HG03565 (cell line): ENCODE results near the gene PIK3CA.
"Not testable (repeated sequence)": the region's sequence is repeated elsewhere in the genome, so short reads cannot be mapped to it uniquely, and the experiment has no call there.

ENCODE experiments used
- ATAC-seq: cut with Tn5 transposase; IDR thresholded peaks from one replicate; pipeline ENCODE4 v1.9.1; 2021; ENCODE audit warnings: mild to moderate bottlenecking, moderate library complexity; ENCODE audit not compliant: unreplicated experiment

PIK3CA gene

GRCh38 chr3:179259959-179260756 lies 112.0 kb downstream of the PIK3CA start:
- ATAC-seq: not testable (repeated sequence)

- ATAC-seq: peak; percentile 74
These were observed 113.0 kb downstream of the PIK3CA start for GRCh38 chr3:179260949-179261765.

DNA sequence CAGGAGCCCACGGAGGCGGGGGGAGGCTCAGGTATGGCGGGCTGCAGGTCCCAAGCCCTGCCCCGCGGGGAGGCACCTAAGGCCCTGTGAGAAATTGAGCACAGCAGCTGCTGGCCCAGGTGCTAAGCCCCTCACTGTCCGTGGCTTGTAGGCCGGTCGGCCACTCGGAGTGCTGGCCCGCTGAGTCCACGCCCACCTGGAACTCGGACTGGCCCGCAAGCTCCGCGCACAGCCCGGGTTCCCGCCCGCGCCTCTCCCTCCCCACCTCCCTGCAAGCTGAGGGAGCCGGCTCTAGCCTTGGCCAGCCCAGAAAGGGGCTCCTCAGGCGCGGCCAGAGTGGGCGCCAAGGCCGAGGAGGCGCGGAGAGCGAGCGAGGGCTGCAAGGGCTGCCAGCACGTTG lies 115.0 kb downstream of the PIK3CA start:
- no peak for ATAC-seq

DNA sequence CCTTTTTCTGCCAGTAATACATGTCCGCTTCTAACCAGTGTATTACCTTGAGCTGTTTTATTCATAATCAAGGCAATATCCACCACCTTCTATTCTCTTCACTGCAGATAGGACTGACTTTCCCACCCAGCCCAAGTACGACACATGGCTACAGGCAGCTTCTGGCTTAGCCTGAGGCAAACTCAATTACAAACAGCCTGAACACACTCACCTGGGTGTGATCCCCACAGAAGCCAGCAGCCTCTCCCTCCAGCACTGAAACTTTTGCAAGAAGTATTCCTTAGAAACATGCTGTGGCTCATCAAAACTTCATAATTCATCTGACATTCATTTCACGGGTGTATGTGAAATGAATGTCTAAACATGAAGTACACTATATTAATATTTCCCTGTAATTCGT lies 116.3 kb downstream of the PIK3CA start:
- ATAC-seq: no peak

GRCh38 chr3:179265092-179265491 lies 116.9 kb downstream of the PIK3CA start:
- ATAC-seq: no peak

- ATAC-seq: peak; percentile 67
These were observed 117.7 kb downstream of the PIK3CA start for GRCh38 chr3:179265875-179266274.

DNA sequence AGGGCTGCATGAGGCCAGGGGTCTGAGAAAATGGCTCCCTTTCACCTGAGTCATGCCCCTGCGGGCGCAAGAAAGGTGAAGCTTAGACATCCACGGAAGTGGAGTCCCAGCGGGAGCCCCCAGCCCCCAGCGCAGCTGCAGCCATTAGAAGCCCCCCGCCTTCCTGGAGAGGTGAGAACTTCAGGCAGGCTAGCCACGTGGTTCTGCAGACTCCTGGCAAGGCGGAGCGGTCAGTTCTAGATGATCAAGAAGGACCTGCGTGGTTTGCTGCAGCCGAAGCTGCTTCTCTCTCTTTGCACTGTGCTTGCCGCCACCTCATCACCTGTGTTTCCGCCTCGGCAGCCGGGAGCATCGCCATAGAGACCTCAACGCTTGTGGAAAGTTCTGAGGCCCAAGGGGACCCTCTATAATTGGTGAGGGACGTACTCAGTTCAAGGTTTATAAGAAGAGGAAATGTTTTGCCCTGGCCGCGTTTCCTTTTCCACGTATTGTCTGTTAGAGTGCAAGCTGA lies 118.6 kb downstream of the PIK3CA start:
- ATAC-seq: no peak

DNA sequence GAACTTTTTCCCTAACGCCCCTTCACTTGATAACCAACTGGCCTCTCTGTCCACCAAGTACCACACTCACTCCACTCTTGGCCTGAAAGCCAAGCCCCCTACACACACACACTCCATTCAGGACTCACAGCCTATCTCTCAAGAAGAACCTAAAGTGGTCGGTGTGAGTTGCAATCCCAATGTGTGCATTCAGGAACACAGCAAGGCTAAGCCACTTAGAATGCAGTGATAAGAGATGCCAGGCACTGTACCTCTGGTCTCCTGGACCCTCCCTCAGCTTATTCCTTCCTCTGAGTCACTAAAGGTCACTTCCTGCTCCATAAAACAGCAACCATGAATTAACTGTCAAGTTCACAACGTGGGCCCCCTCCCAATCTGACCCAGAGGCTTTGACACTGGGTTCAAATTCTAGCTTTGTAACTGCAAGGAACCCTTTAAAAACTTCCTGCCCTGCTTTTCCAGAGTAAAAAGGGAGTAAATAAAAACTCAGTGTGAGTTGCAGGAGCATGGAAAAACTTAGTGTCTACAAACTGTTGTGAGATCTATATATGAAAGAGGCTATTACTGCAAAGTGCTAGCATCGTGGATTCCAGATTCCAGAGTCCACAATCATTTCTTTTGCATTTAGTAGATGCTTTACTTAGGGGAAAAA lies 120.4 kb downstream of the PIK3CA start:
- ATAC-seq: no peak

DNA sequence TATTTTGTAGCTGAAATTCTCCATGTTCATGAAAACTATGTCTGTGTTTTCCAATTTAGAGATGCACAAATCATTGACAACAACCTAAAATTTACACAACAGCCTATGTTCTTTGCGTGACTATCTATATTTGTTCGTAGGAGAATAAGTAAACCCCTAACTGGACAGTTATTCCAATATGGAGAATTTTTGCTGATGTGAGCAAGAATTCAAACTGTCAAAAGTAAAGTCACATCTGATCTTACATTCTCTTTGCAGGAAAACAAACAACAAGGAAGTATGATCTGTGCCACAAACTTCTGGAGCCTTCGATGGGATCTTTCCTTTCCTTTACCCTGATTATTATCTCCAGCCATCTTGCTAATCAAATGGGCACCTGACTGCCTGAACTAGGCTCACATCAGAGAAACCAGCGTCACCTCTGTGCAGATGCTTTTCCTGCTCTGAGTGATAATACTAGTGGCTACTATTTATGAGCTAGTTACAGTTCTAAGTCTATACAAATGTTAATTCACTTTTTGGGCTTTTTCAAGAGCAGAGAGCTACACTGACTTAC lies 121.1 kb downstream of the PIK3CA start:
- no peak for ATAC-seq

DNA sequence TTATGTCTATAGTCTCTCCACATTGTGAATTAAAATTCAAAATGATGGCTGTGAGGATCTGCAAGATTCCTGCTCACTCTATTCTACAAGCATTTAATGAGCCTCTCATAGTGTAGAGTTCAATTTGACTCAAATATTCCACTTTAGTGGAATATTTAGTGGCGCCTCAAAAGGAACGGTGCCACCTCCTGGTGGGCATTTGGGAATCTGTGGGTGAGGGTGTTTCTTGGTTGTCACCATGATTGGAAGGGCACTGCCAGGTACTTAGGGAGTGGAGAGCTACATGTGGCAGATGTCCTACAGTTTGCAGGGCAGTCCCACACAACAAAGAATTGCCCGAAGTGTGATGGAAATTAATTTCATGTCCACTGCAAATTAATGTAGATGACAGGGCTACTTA lies 124.2 kb downstream of the PIK3CA start:
- ATAC-seq: no peak

DNA sequence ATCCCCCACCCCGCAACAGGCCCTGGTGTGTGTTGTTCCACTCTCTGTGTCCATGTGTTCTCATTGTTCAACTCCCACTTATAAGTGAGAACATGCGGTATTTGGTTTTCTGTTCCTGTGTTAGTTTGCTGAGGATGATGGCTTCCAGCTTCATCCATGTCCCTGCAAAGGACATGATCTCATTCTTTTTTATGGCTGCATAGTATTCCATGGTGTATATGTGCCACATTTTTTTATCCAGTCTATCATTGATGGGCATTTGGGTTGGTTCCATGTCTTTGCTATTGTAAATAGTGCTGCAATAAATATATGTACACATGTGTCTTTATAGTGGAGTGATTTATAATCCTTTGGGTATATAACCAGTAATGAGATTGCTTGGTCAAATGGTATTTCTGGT lies 126.3 kb downstream of the PIK3CA start:
- ATAC-seq: not testable (repeated sequence)

- no peak for ATAC-seq
These were observed 127.8 kb downstream of the PIK3CA start for GRCh38 chr3:179276001-179276400.

DNA sequence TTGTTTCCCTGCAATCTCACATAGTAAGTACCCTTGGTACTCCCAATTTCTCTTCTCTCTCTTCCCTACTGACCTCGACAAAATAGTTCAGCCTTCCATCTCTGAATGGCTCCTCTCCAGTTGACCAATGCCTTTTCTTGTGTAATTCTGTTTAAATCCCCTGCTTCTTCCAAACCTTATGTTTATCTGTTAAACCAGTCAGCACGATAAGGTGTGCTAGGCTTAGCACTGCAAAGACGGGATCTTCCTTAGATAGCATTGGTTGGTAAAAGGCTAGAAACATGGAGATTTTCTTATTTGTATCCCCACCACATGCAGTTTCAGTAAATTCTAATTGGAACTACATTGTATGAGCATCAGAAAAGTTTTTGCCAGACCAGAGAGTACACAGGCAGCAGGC lies 128.6 kb downstream of the PIK3CA start:
- no peak for ATAC-seq

DNA sequence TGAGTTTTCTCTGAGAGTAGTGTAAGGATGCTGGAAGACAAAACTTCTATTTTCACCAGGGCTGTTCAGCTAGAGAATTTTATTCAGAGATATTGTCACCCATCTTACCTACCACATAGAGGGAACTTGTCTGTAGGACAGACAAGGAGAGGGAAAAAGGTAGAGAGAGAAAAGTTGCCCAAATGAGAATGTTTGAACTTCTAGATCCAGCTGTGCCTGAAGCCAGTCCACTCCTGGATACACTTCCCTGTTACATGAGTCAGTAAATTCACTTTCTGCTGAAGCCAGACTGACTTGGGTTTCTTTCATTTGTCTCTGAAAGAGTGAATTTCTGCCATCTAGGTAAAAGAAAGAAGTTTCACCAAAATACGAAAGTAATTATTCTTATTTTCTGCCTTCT lies 130.0 kb downstream of the PIK3CA start:
- no peak for ATAC-seq

- ATAC-seq: no peak
These were observed 131.0 kb downstream of the PIK3CA start for GRCh38 chr3:179278932-179279693.

- no peak for ATAC-seq
These were observed 131.7 kb downstream of the PIK3CA start for GRCh38 chr3:179279837-179280236.

- ATAC-seq: no peak
These were observed 133.7 kb downstream of the PIK3CA start for GRCh38 chr3:179281825-179282224.

DNA sequence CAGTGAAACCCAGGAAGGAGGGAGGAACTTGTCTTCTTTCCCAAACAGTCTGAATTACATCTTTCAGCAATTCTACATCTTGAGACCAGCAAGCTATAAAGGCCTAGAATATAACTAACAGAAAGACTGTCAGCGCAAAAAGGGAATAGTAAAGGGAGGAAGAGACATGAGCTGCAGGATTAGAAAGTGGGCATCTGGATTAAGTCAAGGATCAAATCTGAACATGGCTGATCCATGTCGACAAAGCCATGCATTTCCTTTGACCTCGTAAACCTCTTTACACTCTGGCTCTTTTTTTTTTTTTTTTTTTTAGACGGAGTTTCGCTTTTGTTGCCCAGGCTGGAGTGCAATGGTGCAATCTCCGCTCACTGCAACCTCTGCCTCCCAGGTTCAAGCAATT lies 138.2 kb downstream of the PIK3CA start:
- ATAC-seq: no peak

DNA sequence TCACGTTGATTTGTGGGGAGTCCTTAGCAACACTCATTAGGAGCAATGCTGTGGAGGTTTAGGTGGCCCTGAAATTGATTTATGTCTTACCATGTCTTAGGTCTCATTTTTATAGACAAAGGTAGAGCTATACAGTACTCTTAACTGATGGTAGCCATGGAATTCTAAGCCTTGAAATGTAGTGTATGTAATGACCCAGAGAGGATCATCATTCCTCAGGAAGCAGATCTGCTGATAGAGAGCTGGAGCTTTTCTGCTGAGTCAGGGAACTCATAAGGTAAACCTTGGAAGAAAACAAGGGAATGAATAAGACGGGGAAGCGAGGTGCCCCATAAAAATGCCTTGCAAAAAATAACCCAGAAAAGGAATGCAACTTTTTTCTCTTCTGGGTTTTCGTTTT lies 140.7 kb downstream of the PIK3CA start:
- ATAC-seq: no peak

- no peak for ATAC-seq
These were observed 141.1 kb downstream of the PIK3CA start for GRCh38 chr3:179289295-179289694.
